ENCODE measurements around the gene MAPK7. TPM values are rescaled to one million over a fixed set of nuclear protein-coding genes. Genes with fewer than 3 reads are reported as not detected.
A peak's percentile ranks its signal among the peaks of the same experiment; 100 is the strongest.

The MAPK7 gene
- 20.9 and 25.3 TPM in 2 replicates for total RNA-seq (2013; cell fraction: nucleolus; rRNA removed)
- total RNA-seq (2014; rRNA removed): 2.1 and 3.7 TPM in 2 replicates
- 2.1 and 2.7 TPM in 2 replicates for total RNA-seq (2014; rRNA removed; fragmentation: Illumina TruSeq; extraction: Trizol)
- 11.1 and 13.5 TPM in 2 replicates for total RNA-seq (2021)
- 6.9 TPM for polyA plus RNA-seq (2011; ENCODE audit: low read depth)
- polyA plus RNA-seq (2011; rRNA removed): 1.6 and 3.2 TPM in 2 replicates
- polyA plus RNA-seq (2011; cell fraction: cytosol; rRNA removed): 4.5 and 5.4 TPM in 2 replicates
- polyA plus RNA-seq (2011; cell fraction: nucleus; rRNA removed): 15.6 and 17.1 TPM in 2 replicates
- 7.0 and 10.0 TPM in 2 replicates for polyA plus RNA-seq (2012)
- 5.1 and 7.8 TPM in 2 replicates for polyA plus RNA-seq (2014; fragmentation: Illumina TruSeq; extraction: Trizol)
- 1 to 10 TPM in 1 of 2 experiments, under 1 TPM in 1; 0.37 to 1.3 TPM for polyA plus RNA-seq (2014; fragmentation: Nextera tagmentation; extraction: Ambion mirVana)
- polyA plus RNA-seq (2014; rRNA removed): 7.6 and 12.0 TPM in 2 replicates
- 10 to 100 TPM in 1 of 2 experiments, 1 to 10 TPM in 1; 8.2 to 11.1 TPM for polyA plus RNA-seq (2016; fragmentation: Nextera tagmentation; extraction: Ambion mirVana)
- polyA minus RNA-seq (2011; rRNA and poly(A)+ RNA removed): 11.0 and 17.0 TPM in 2 replicates
- polyA minus RNA-seq (2011; cell fraction: cytosol; rRNA and poly(A)+ RNA removed): 6.4 TPM in 2 replicates
- 19.1 and 30.2 TPM in 2 replicates for polyA minus RNA-seq (2011; cell fraction: nucleus; rRNA and poly(A)+ RNA removed)
- Bru-seq, nascent RNA: percentile 59 among the genes with signal in this experiment
- percentile 52 among the genes with signal in this experiment for BruChase-seq, experiment 1, labeled RNA remaining after a 6-hour chase
- BruChase-seq, experiment 2, labeled RNA remaining after a 2-hour chase: percentile 57 among the genes with signal in this experiment
- long read RNA-seq, experiment 1: 0 reads
- long read RNA-seq, experiment 2, full-length matches to known transcripts: 1 of 1 reads
- long read RNA-seq, experiment 2, partial matches to known transcripts: 0 of 1 reads
- long read RNA-seq, experiment 2, other reads (novel, unspliced or antisense): 0 of 1 reads

GRCh38 chr17:19378416-19379360 lies at the start of gene MAPK7:
Gene MAPK7, plus strand, starts transcription at chr17:19378498. Its CDS starts 403 bp downstream, at chr17:19378901.
- peaks cover 4 to 18% of the 10 kb centered on the region in 2 experiments for H3K36me3 ChIP-seq (ENCODE audit: control insufficient read depth in 2 of 2, insufficient read depth in 2 of 2, low read length in 1 of 2)
- no peaks in the 10 kb centered on the region for H3K9me3 ChIP-seq (replicated peaks; ENCODE audit: control insufficient read depth, insufficient read depth, low read length)
- peak within 1 kb of the TSS; percentile 93 for H3K27ac ChIP-seq (ENCODE audit: control insufficient read depth, insufficient read depth)
- no peaks in the 10 kb centered on the region for H3K4me1 ChIP-seq (ENCODE audit: control insufficient read depth, insufficient read depth, low read length)
- DNase-seq (ENCODE audit: low read depth, low spot score) (no peak), ATAC-seq (peak; percentile 20), FAIRE-seq (no peak)
- 41% methylated on average over 55 of the region's 69 CpGs for WGBS (ENCODE audit: insufficient coverage, insufficient replicate concordance, low lambda C conversion rate, missing lambda C conversion rate)
- H3K4me3 ChIP-seq: peak within 1 kb of the TSS; percentile 87
- intact Hi-C loops (cut with micrococcal nuclease; ENCODE audit: unreplicated experiment): loop anchor here (5.0 kb wide), 1 partner anchor 84 kb away; no protein-coding TSS in a partner anchor
- POLR2A ChIA-PET: interaction anchor here (0.9 to 1.6 kb wide), 8 partner anchors 9 to 376 kb away, joined by 3 to 5 read pairs (median 4); partner anchors contain the start of genes ALDH3A2 and B9D1
- BruUV-seq (replicated peaks): no TSS peak
- peak within 1 kb of the TSS; percentile 78 for H3K4me2 ChIP-seq (ENCODE audit: control insufficient read depth, insufficient read depth)
- SMC1A ChIA-PET (ENCODE audit: uncharacterized antibody, unreplicated experiment): interaction anchor here (0.9 to 1.8 kb wide), 9 partner anchors 12 to 270 kb away, joined by 3 to 10 read pairs (median 4); partner anchors contain the start of genes ALDH3A2 and B9D1
- CTCF ChIA-PET: interaction anchor here (0.9 to 1.9 kb wide), 10 partner anchors 10 to 386 kb away, joined by 3 to 39 read pairs (median 4); partner anchors contain the start of gene B9D1
- H3K27me3 ChIP-seq (replicated peaks in 1 of 2; ENCODE audit: control insufficient read depth in 2 of 2, insufficient read depth in 2 of 2, low read length in 1 of 2): no peaks in the 10 kb centered on the region
- H4K20me1 ChIP-seq (ENCODE audit: control insufficient read depth, insufficient read depth): no peaks in the 10 kb centered on the region
- in situ Hi-C loops (cut with MboI): no loop called here
- H3K9ac ChIP-seq (ENCODE audit: control insufficient read depth, insufficient read depth, low read length): peak within 1 kb of the TSS; percentile 93
- peak within 1 kb of the TSS; percentile 100 for H2AFZ ChIP-seq (ENCODE audit: control insufficient read depth, low read depth, low read length)
- peaks cover 4% of the 10 kb centered on the region for H3K79me2 ChIP-seq (ENCODE audit: control insufficient read depth, insufficient read depth, low read length)
- RAD21 ChIA-PET (ENCODE audit: unreplicated experiment): interaction anchor here (0.6 to 1.9 kb wide), 10 partner anchors 13 to 599 kb away, joined by 3 to 21 read pairs (median 6); partner anchors contain the start of genes ALDH3A2 and B9D1
- no peak for TF ChIP-seq IRF4 (IDR thresholded peaks at IDR 0.05; ENCODE audit: low read depth, low read length)
- peak; percentile 83 for TF ChIP-seq PKNOX1 (IDR thresholded peaks at IDR 0.05)
- TF ChIP-seq SMAD1 (IDR thresholded peaks at IDR 0.05; ENCODE audit: low read depth, partially characterized antibody): no peak
- TF ChIP-seq BMI1 (IDR thresholded peaks at IDR 0.05; ENCODE audit: borderline replicate concordance): no peak
- no peak for TF ChIP-seq KDM1A (IDR thresholded peaks at IDR 0.05; ENCODE audit: borderline replicate concordance)
- TF ChIP-seq PBX3 (IDR thresholded peaks at IDR 0.05; ENCODE audit: insufficient replicate concordance, low read depth, low read length): peak; percentile 33
- no peak for TF ChIP-seq STAT3 (IDR thresholded peaks at IDR 0.05; ENCODE audit: low read depth, low read length)
- TF ChIP-seq MLLT1 (IDR thresholded peaks at IDR 0.05): 0 out of 2 replicates have a peak, but pooled peaks have one; percentile 43
- no peak for TF ChIP-seq RAD51 (IDR thresholded peaks at IDR 0.05)
- no peak for TF ChIP-seq JUND (IDR thresholded peaks at IDR 0.05; ENCODE audit: low read depth, low read length)
- no peak for TF ChIP-seq BRCA1 (IDR thresholded peaks at IDR 0.05; ENCODE audit: low read depth, low read length)
- no peak for TF ChIP-seq RAD21 (IDR thresholded peaks at IDR 0.05; ENCODE audit: insufficient read depth, low read depth, low read length)
- no peak for TF ChIP-seq EED (IDR thresholded peaks at IDR 0.05; ENCODE audit: low read depth)
- no peak for TF ChIP-seq LARP7 (IDR thresholded peaks at IDR 0.05)
- no peak for TF ChIP-seq ZBED1 (IDR thresholded peaks at IDR 0.05; ENCODE audit: borderline replicate concordance)
